ENCODE measurements around the gene SLC27A5. TPM values are rescaled to one million over a fixed set of nuclear protein-coding genes. Genes with fewer than 3 reads are reported as not detected.

Gene SLC27A5
- total RNA-seq, 2 donors from 2014 or later, result 5.4 to 9.9 TPM

GRCh38 chr19:58480831-58481230, 31.0 kb downstream of the SLC27A5 start:
- WGBS, 2 donors, result 93 to 96% methylated on average over 2 of the region's 2 CpGs

GRCh38 chr19:58480481-58480830, 31.3 kb downstream of the SLC27A5 start:
- Histone ChIP-seq H3K27me3 (no peaks in the 10 kb centered on the region), H3K9me3 (no peaks in the 10 kb centered on the region), H3K4me3 (no peak overlapping the region), H3K4me1 (peaks cover 14% of the 10 kb centered on the region), H3K36me3 (replicated peaks in 1 of 2; ENCODE audit: insufficient read depth in 1 of 2, low read depth in 2 of 2) (no peaks in the 10 kb centered on the region), H3K27ac (no peak overlapping the region)
- WGBS, 2 donors, result 89 to 95% methylated on average over 3 to 20 of the region's 20 CpGs
- DNase-seq, result no peak
- intact Hi-C loops (cut with DNase I), result no loop called here
- no peak for ATAC-seq
- no peak for TF ChIP-seq POLR2A (IDR thresholded peaks at IDR 0.05)
- no peak for TF ChIP-seq CTCF (IDR thresholded peaks at IDR 0.05)

More at GRCh38 chr19:58480831-58481230, 31.0 kb downstream of the SLC27A5 start:
- Histone ChIP-seq H3K4me1 (peaks cover 13% of the 10 kb centered on the region), H3K27ac (no peak overlapping the region), H3K36me3 (replicated peaks in 1 of 2; ENCODE audit: insufficient read depth in 1 of 2, low read depth in 2 of 2) (no peaks in the 10 kb centered on the region), H3K9me3 (no peaks in the 10 kb centered on the region), H3K4me3 (no peak overlapping the region), H3K27me3 (no peaks in the 10 kb centered on the region)
- no peak for ATAC-seq
- intact Hi-C loops (cut with DNase I), result no loop called here
- DNase-seq, result no peak
- TF ChIP-seq CTCF (IDR thresholded peaks at IDR 0.05) (no peak), POLR2A (IDR thresholded peaks at IDR 0.05) (no peak)

GRCh38 chr19:58479736-58480480, 31.9 kb downstream of the SLC27A5 start:
- Histone ChIP-seq H3K36me3 (replicated peaks in 1 of 2; ENCODE audit: insufficient read depth in 1 of 2, low read depth in 2 of 2) (no peaks in the 10 kb centered on the region), H3K27ac (no peak overlapping the region), H3K27me3 (no peaks in the 10 kb centered on the region), H3K4me1 (peaks cover 19% of the 10 kb centered on the region), H3K4me3 (no peak overlapping the region), H3K9me3 (no peaks in the 10 kb centered on the region)
- DNase-seq (no peak), ATAC-seq (no peak)
- 87% methylated on average over 23 of the region's 28 CpGs; no CpG with 5 or more reads in 1 of the 2 donors for WGBS, 2 donors
- intact Hi-C loops (cut with DNase I), result no loop called here
- no peak for TF ChIP-seq POLR2A (IDR thresholded peaks at IDR 0.05)
- no peak for TF ChIP-seq CTCF (IDR thresholded peaks at IDR 0.05)

- TF ChIP-seq POLR2A (IDR thresholded peaks at IDR 0.05), result no peak
- TF ChIP-seq CTCF (IDR thresholded peaks at IDR 0.05), result no peak
- Histone ChIP-seq H3K36me3 (replicated peaks in 1 of 2; ENCODE audit: insufficient read depth in 1 of 2, low read depth in 2 of 2) (no peaks in the 10 kb centered on the region), H3K27me3 (no peaks in the 10 kb centered on the region), H3K4me3 (no peak overlapping the region), H3K27ac (no peak overlapping the region), H3K4me1 (peaks cover 22% of the 10 kb centered on the region), H3K9me3 (no peaks in the 10 kb centered on the region)
- intact Hi-C loops (cut with DNase I), result no loop called here
- WGBS, 2 donors, result 85 to 89% methylated on average over 4 to 7 of the region's 7 CpGs
- ATAC-seq (no peak), DNase-seq (no peak)
These were observed 32.5 kb downstream of the SLC27A5 start for GRCh38 chr19:58479303-58479702.

- no peak overlapping the region for H3K4me3 ChIP-seq
- H3K36me3 ChIP-seq (replicated peaks in 1 of 2; ENCODE audit: insufficient read depth in 1 of 2, low read depth in 2 of 2), result no peaks in the 10 kb centered on the region
- no peak overlapping the region for H3K27ac ChIP-seq
- DNase-seq, result no peak
- TF ChIP-seq CTCF (IDR thresholded peaks at IDR 0.05), result no peak
- no peak for TF ChIP-seq POLR2A (IDR thresholded peaks at IDR 0.05)
- 80 to 100% methylated on average over 1 of the region's 1 CpG for WGBS, 2 donors
- H3K9me3 ChIP-seq, result no peaks in the 10 kb centered on the region
- intact Hi-C loops (cut with DNase I), result no loop called here
- no peak for ATAC-seq
- H3K4me1 ChIP-seq, result peaks cover 22% of the 10 kb centered on the region
- no peaks in the 10 kb centered on the region for H3K27me3 ChIP-seq
These were observed 33.9 kb downstream of the SLC27A5 start for GRCh38 chr19:58477871-58478270.

Measured in body of pancreas (tissue), 4 donors.